Neural cell (in vitro differentiated cells): ENCODE data around the gene PLIN4. TPM values are rescaled to one million over a fixed set of nuclear protein-coding genes. Genes with fewer than 3 reads are reported as not detected.
A peak's percentile ranks its signal among the peaks of the same experiment; 100 is the strongest.

Experiments used
- H2AFZ ChIP-seq: fragments of 200-600, 300-800 bp; sonication (generic), shearing (Covaris generic); 2 replicates; pipeline ENCODE4 v1.6.0; 2014; ENCODE audit warnings: low read depth, mild to moderate bottlenecking, antibody characterized with exemption, low read length, moderate library complexity
- H3F3A ChIP-seq: fragments of 200-600 bp; shearing (Covaris generic); 2 replicates; pipeline ENCODE4 v1.6.1; 2016; ENCODE audit warnings: mild to moderate bottlenecking, moderate library complexity, mixed read lengths, antibody characterized with exemption, low read length; ENCODE audit not compliant: insufficient read depth, poor library complexity, severe bottlenecking
- H3K27ac ChIP-seq: fragments of 200-600, 300-800 bp; sonication (generic), shearing (Covaris generic); 2 replicates; pipeline ENCODE4 v1.5.1; 2014; ENCODE audit warnings: mild to moderate bottlenecking, low read length, moderate library complexity
- H3K27me3 ChIP-seq: fragments of 300-800, 200-600 bp; sonication (generic), shearing (Covaris generic); 2 replicates; pipeline ENCODE4 v1.6.0; 2014; ENCODE audit warnings: mild to moderate bottlenecking, low read depth, low read length, moderate library complexity; ENCODE audit not compliant: insufficient read depth
- H3K36me3 ChIP-seq: fragments of 300-800, 200-600 bp; sonication (generic), shearing (Covaris generic); 2 replicates; pipeline ENCODE4 v1.5.1; 2014; ENCODE audit warnings: mild to moderate bottlenecking, antibody characterized with exemption, low read length, moderate library complexity; ENCODE audit not compliant: insufficient read depth
- H3K4me2 ChIP-seq: fragments of 300-800, 200-600 bp; sonication (generic), shearing (Covaris generic); 2 replicates; pipeline ENCODE4 v1.6.0; 2014; ENCODE audit warnings: mild to moderate bottlenecking, low read length
- H3K4me3 ChIP-seq: fragments of 300-800, 200-600 bp; sonication (generic), shearing (Covaris generic); 2 replicates; pipeline ENCODE4 v1.5.1; 2014; ENCODE audit warnings: mild to moderate bottlenecking, low read length, moderate library complexity
- H3K79me2 ChIP-seq: fragments of 200-600 bp; shearing (Covaris generic); replicated peaks from 2 replicates; pipeline ENCODE4 v1.6.0; 2014; ENCODE audit warnings: mild to moderate bottlenecking, low read length, moderate library complexity; ENCODE audit not compliant: insufficient read depth
- H3K9ac ChIP-seq: fragments of 300-800, 200-600 bp; sonication (generic), shearing (Covaris generic); 2 replicates; pipeline ENCODE4 v1.6.1; 2016; ENCODE audit warnings: mild to moderate bottlenecking, low read length, mixed read lengths
- H3K9me2 ChIP-seq: fragments of 200-600 bp; shearing (Covaris generic); 2 replicates; pipeline ENCODE4 v1.6.1; 2016; ENCODE audit warnings: mild to moderate bottlenecking, low read length, mixed read lengths; ENCODE audit not compliant: insufficient read depth
- H3K9me3 ChIP-seq: fragments of 200-600, 300-800 bp; sonication (generic), shearing (Covaris generic); 2 replicates; pipeline ENCODE4 v1.6.1; 2016; ENCODE audit warnings: mild to moderate bottlenecking, mixed run types, low read length, moderate library complexity, mixed read lengths
- H4K20me1 ChIP-seq: fragments of 200-600 bp; shearing (Covaris generic); 2 replicates; pipeline ENCODE4 v1.6.1; 2016; ENCODE audit warnings: mild to moderate bottlenecking, mixed run types; ENCODE audit not compliant: insufficient read depth
- EP300 ChIP-seq: fragments of 450-650 bp; conservative IDR thresholded peaks from 2 replicates; pipeline ENCODE4 v1.6.1; 2014; ENCODE audit warnings: antibody characterized with exemption, mild to moderate bottlenecking, moderate library complexity; ENCODE audit not compliant: poor library complexity, severe bottlenecking
- EZH2 ChIP-seq: fragments of 200-600, 300-800 bp; shearing (Covaris generic), sonication (generic); IDR thresholded peaks from 2 replicates; pipeline ENCODE4 v1.6.1; 2014; ENCODE audit warnings: antibody characterized with exemption, low read length, borderline replicate concordance, mild to moderate bottlenecking; ENCODE audit not compliant: insufficient read depth, poor library complexity, severe bottlenecking
- MXI1 ChIP-seq: fragments of 450-650 bp; conservative IDR thresholded peaks from 2 replicates; pipeline ENCODE4 v1.6.1; 2014; ENCODE audit warnings: antibody characterized with exemption, mild to moderate bottlenecking; ENCODE audit not compliant: poor library complexity, severe bottlenecking
- POLR2AphosphoS5 ChIP-seq: IDR thresholded peaks from 2 replicates; pipeline ENCODE4 v1.6.1; 2012
- RAD21 ChIP-seq: fragments of 450-650 bp; conservative IDR thresholded peaks from 2 replicates; pipeline ENCODE4 v1.6.1; 2014; ENCODE audit warnings: antibody characterized with exemption, mild to moderate bottlenecking, moderate library complexity
- SMC3 ChIP-seq: fragments of 450-650 bp; conservative IDR thresholded peaks from 2 replicates; pipeline ENCODE4 v1.6.1; 2014; ENCODE audit warnings: antibody characterized with exemption, mild to moderate bottlenecking, moderate library complexity; ENCODE audit not compliant: poor library complexity
- TAF1 ChIP-seq: IDR thresholded peaks from 2 replicates; pipeline ENCODE4 v1.6.1; 2012; ENCODE audit warnings: low read depth
- polyA plus RNA-seq: library from polyadenylated mRNA; depleted of rRNA; stranded (reverse); fragments of >200 nt; gene quantifications from 2 replicates; pipeline ENCODE4 v1.2.3, GENCODE V29; 2014
- TF ChIP-seq, protein P1 (sequence below): fragments of 450-650 bp; IDR thresholded peaks from 2 replicates; pipeline ENCODE4 v1.5.1; 2014; ENCODE audit warnings: antibody characterized with exemption, mild to moderate bottlenecking, moderate library complexity; ENCODE audit not compliant: poor library complexity, severe bottlenecking
- TF ChIP-seq, protein P2 (sequence below): IDR thresholded peaks from 2 replicates; pipeline ENCODE4 v1.6.1; 2012; ENCODE audit warnings: borderline replicate concordance

Gene PLIN4
- polyA plus RNA-seq, 1 donor from 2014 or later: not detected

DNA sequence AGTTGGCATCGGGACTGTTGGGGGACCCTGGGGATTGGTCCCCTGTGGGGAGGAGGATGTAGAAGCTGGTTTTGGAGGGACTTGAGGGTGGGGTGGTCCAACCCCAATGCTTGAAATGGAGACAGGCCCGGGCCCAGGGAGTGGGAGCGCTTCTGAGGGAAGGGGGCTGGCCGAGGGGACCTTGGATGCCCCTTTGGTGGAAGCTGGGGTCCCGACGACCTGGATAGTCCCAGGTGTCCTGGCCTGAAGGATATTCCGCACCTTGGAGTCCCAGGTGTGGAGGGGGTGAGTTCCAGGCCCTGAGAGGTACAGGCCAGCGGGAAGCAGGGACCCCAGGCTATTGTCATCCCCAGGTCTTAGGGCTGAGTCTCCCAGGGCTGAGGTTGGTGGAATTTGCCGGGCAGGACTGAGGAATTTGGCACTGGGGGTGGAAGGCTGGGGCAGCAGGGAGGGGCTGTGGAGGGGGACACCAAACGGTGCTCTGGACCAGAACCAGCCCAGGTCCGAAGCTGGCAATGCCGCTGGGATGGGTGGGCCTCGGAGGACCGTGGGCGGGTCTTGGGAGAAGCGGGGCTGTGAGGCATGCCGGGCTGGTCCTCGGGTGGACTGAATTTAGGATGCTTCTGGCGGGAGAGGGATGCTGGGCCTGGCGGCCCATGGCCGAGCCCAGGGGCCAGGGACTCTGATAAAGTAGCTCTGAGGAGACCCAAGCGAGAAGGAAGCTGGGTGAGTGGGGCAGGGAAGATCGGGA, 44.3 kb downstream of the PLIN4 start:
- H3K4me2 ChIP-seq: peak overlapping the region; percentile 99
- no peaks in the 10 kb centered on the region for H3K9me3 ChIP-seq
- peaks cover 3% of the 10 kb centered on the region for H3F3A ChIP-seq
- TF ChIP-seq EP300 (no peak), EZH2 (no peak), RAD21 (no peak), TAF1 (no peak), MXI1 (no peak), POLR2AphosphoS5 (no peak), SMC3 (no peak)
- TF ChIP-seq, protein P1, sequence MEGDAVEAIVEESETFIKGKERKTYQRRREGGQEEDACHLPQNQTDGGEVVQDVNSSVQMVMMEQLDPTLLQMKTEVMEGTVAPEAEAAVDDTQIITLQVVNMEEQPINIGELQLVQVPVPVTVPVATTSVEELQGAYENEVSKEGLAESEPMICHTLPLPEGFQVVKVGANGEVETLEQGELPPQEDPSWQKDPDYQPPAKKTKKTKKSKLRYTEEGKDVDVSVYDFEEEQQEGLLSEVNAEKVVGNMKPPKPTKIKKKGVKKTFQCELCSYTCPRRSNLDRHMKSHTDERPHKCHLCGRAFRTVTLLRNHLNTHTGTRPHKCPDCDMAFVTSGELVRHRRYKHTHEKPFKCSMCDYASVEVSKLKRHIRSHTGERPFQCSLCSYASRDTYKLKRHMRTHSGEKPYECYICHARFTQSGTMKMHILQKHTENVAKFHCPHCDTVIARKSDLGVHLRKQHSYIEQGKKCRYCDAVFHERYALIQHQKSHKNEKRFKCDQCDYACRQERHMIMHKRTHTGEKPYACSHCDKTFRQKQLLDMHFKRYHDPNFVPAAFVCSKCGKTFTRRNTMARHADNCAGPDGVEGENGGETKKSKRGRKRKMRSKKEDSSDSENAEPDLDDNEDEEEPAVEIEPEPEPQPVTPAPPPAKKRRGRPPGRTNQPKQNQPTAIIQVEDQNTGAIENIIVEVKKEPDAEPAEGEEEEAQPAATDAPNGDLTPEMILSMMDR: no peak
- TF ChIP-seq, protein P2, sequence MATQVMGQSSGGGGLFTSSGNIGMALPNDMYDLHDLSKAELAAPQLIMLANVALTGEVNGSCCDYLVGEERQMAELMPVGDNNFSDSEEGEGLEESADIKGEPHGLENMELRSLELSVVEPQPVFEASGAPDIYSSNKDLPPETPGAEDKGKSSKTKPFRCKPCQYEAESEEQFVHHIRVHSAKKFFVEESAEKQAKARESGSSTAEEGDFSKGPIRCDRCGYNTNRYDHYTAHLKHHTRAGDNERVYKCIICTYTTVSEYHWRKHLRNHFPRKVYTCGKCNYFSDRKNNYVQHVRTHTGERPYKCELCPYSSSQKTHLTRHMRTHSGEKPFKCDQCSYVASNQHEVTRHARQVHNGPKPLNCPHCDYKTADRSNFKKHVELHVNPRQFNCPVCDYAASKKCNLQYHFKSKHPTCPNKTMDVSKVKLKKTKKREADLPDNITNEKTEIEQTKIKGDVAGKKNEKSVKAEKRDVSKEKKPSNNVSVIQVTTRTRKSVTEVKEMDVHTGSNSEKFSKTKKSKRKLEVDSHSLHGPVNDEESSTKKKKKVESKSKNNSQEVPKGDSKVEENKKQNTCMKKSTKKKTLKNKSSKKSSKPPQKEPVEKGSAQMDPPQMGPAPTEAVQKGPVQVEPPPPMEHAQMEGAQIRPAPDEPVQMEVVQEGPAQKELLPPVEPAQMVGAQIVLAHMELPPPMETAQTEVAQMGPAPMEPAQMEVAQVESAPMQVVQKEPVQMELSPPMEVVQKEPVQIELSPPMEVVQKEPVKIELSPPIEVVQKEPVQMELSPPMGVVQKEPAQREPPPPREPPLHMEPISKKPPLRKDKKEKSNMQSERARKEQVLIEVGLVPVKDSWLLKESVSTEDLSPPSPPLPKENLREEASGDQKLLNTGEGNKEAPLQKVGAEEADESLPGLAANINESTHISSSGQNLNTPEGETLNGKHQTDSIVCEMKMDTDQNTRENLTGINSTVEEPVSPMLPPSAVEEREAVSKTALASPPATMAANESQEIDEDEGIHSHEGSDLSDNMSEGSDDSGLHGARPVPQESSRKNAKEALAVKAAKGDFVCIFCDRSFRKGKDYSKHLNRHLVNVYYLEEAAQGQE: no peak
- peak overlapping the region; percentile 65 for H3K27ac ChIP-seq
- H4K20me1 ChIP-seq: no peaks in the 10 kb centered on the region
- H3K4me3 ChIP-seq: peak overlapping the region; percentile 88
- H3K36me3 ChIP-seq: no peaks in the 10 kb centered on the region
- peaks cover 22% of the 10 kb centered on the region for H3K79me2 ChIP-seq
- H3K27me3 ChIP-seq: no peaks in the 10 kb centered on the region
- peak overlapping the region; percentile 83 for H3K9ac ChIP-seq
- peak overlapping the region; percentile 27 for H2AFZ ChIP-seq
- H3K9me2 ChIP-seq: no peaks in the 10 kb centered on the region

DNA sequence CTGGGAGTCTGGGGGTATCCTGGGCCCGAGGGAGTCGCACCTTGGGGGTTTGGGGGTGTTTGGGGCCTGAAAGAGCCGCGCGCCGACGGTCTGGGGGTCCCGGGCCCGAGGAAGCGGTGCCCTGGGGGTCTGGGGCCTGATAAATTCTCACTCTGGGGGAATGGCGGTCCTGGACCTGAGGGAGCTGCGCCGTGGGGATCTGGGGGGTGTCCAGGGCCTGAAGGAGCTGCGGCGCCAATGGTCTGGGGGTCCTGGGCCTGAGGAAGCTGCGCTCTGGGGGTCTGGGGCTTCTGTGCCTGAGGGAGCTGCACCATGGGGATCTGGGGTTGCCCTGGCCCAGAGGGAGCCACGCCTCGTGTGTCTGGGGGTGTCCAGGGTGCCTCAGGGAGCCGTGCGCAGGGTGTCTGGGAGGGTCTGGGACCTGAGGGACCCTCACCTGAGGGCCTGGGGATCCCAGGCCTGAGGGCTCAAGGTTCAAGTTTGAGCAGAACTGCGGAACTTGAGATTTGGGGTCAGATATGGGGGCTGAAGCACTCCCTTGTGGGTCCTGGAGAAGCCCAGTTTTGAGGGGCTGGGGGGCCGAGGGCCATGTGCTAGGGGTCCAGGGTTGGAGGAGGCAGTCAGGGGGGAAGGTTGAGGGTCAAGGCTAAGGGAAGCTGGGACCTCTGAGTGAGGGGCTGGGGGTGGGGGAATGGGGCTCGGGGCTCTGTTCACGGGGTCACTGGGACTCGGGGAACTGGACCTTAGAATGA, 45.1 kb downstream of the PLIN4 start:
- TF ChIP-seq SMC3 (no peak), TAF1 (no peak), EZH2 (no peak), MXI1 (no peak), EP300 (no peak), POLR2AphosphoS5 (no peak), RAD21 (no peak)
- TF ChIP-seq, protein P2: no peak
- TF ChIP-seq, protein P1: no peak
- Histone ChIP-seq H3K9me2 (no peaks in the 10 kb centered on the region), H4K20me1 (no peaks in the 10 kb centered on the region), H3K4me2 (peak overlapping the region; percentile 99), H3K27me3 (no peaks in the 10 kb centered on the region), H3K79me2 (peaks cover 22% of the 10 kb centered on the region), H2AFZ (no peak overlapping the region), H3F3A (peaks cover 3% of the 10 kb centered on the region), H3K9ac (peak overlapping the region; percentile 83), H3K27ac (peak overlapping the region; percentile 5), H3K4me3 (peak overlapping the region; percentile 88), H3K36me3 (no peaks in the 10 kb centered on the region), H3K9me3 (no peaks in the 10 kb centered on the region)
